Glutamatergic neuron (in vitro differentiated cells): ENCODE results near the gene DDX60. TPM values are rescaled to one million over a fixed set of nuclear protein-coding genes. Genes with fewer than 3 reads are reported as not detected.
"Not testable (repeated sequence)": the region's sequence is repeated elsewhere in the genome, so short reads cannot be mapped to it uniquely, and the experiment has no call there.

ENCODE experiments used
- DNase-seq: peaks from one replicate; pipeline ENCODE4 v3.0.0; 2022
- H3K27ac Mint-ChIP-seq: one replicate; pipeline ENCODE4 v1.8.0; 2020; ENCODE audit warnings: mild to moderate bottlenecking, mixed read lengths, inconsistent platforms; ENCODE audit not compliant: unreplicated experiment
- H3K27me3 Mint-ChIP-seq: one replicate; pipeline ENCODE4 v1.8.0; 2020; ENCODE audit warnings: mild to moderate bottlenecking, moderate library complexity, mixed read lengths, inconsistent platforms; ENCODE audit not compliant: unreplicated experiment
- H3K36me3 Mint-ChIP-seq: one replicate; pipeline ENCODE4 v1.8.0; 2020; ENCODE audit warnings: mild to moderate bottlenecking, mixed read lengths, inconsistent platforms; ENCODE audit not compliant: unreplicated experiment
- H3K4me1 Mint-ChIP-seq: one replicate; pipeline ENCODE4 v1.8.0; 2020; ENCODE audit warnings: mild to moderate bottlenecking, low read depth, mixed read lengths, inconsistent platforms; ENCODE audit not compliant: unreplicated experiment
- H3K4me3 Mint-ChIP-seq: one replicate; pipeline ENCODE4 v1.8.0; 2020; ENCODE audit warnings: mild to moderate bottlenecking, mixed read lengths, inconsistent platforms; ENCODE audit not compliant: unreplicated experiment
- H3K9me3 Mint-ChIP-seq: one replicate; pipeline ENCODE4 v1.8.0; 2020; ENCODE audit warnings: mild to moderate bottlenecking, moderate library complexity, mixed read lengths, inconsistent platforms; ENCODE audit not compliant: unreplicated experiment
- CTCF ChIP-seq: fragments of 200-600 bp; sonication (generic); IDR thresholded peaks from one replicate; pipeline ENCODE4 v1.5.0; 2021; ENCODE audit not compliant: partially characterized antibody, unreplicated experiment
- total RNA-seq: library from RNA; stranded (reverse); fragmentation: NEBNext Ultra II Directional; extraction: Animal tissue kit (Norgen Biotek cat#: 25700); gene quantifications from one replicate; pipeline ENCODE4 v1.2.1, GENCODE V29; 2021; ENCODE audit not compliant: unreplicated experiment

DDX60 gene
- total RNA-seq, 1 donor from 2014 or later: not detected

- no peaks in the 10 kb centered on the region for H3K36me3 Mint-ChIP-seq
- H3K4me1 Mint-ChIP-seq: no peaks in the 10 kb centered on the region
- H3K27ac Mint-ChIP-seq: no peak overlapping the region
- TF ChIP-seq CTCF: no peak
- no peak for DNase-seq
- H3K9me3 Mint-ChIP-seq: no peaks in the 10 kb centered on the region
- peak overlapping the region; percentile 83 for H3K4me3 Mint-ChIP-seq
- no peaks in the 10 kb centered on the region for H3K27me3 Mint-ChIP-seq
These were observed 931 bp downstream of the DDX60 start for GRCh38 chr4:168317621-168318020.

GRCh38 chr4:168309781-168310180 lies 8.8 kb downstream of the DDX60 start:
- H3K27me3 Mint-ChIP-seq: no peaks in the 10 kb centered on the region
- no peak for DNase-seq
- no peak for TF ChIP-seq CTCF
- no peaks in the 10 kb centered on the region for H3K9me3 Mint-ChIP-seq
- H3K4me1 Mint-ChIP-seq: no peaks in the 10 kb centered on the region
- no peak overlapping the region for H3K4me3 Mint-ChIP-seq
- H3K36me3 Mint-ChIP-seq: no peaks in the 10 kb centered on the region
- H3K27ac Mint-ChIP-seq: no peak overlapping the region

- no peak for DNase-seq
- Mint-ChIP-seq H3K4me3 (no peak overlapping the region), H3K27ac (no peak overlapping the region), H3K36me3 (no peaks in the 10 kb centered on the region), H3K9me3 (no peaks in the 10 kb centered on the region), H3K4me1 (no peaks in the 10 kb centered on the region), H3K27me3 (no peaks in the 10 kb centered on the region)
- TF ChIP-seq CTCF: no peak
These were observed 9.6 kb downstream of the DDX60 start for GRCh38 chr4:168308912-168309311.

GRCh38 chr4:168306476-168306875 lies 12.1 kb downstream of the DDX60 start:
- Mint-ChIP-seq H3K9me3 (no peaks in the 10 kb centered on the region), H3K4me1 (no peaks in the 10 kb centered on the region), H3K36me3 (no peaks in the 10 kb centered on the region), H3K27ac (no peak overlapping the region), H3K4me3 (no peak overlapping the region), H3K27me3 (no peaks in the 10 kb centered on the region)
- no peak for TF ChIP-seq CTCF
- no peak for DNase-seq

GRCh38 chr4:168304744-168305459 lies 13.7 kb downstream of the DDX60 start:
- H3K27ac Mint-ChIP-seq: no peak overlapping the region
- H3K36me3 Mint-ChIP-seq: no peaks in the 10 kb centered on the region
- no peak overlapping the region for H3K4me3 Mint-ChIP-seq
- DNase-seq: no peak
- no peaks in the 10 kb centered on the region for H3K9me3 Mint-ChIP-seq
- H3K4me1 Mint-ChIP-seq: no peaks in the 10 kb centered on the region
- no peaks in the 10 kb centered on the region for H3K27me3 Mint-ChIP-seq
- no peak for TF ChIP-seq CTCF

GRCh38 chr4:168303430-168303829 lies 15.1 kb downstream of the DDX60 start:
- H3K4me3 Mint-ChIP-seq, DNase-seq, H3K27ac Mint-ChIP-seq, H3K27me3 Mint-ChIP-seq, H3K36me3 Mint-ChIP-seq, H3K9me3 Mint-ChIP-seq, H3K4me1 Mint-ChIP-seq: not testable (repeated sequence)
